NK-92 treated with Interleukin-12 subunit alpha and Interleukin-12 subunit beta, amount 100 ng/mL, for 24 hours (cell line): ENCODE data around the gene TBX5.
"Not testable (repeated sequence)": the region's sequence is repeated elsewhere in the genome, so short reads cannot be mapped to it uniquely, and the experiment has no call there.

Experiments
- DNase-seq: peaks from one replicate; lab custom pipeline; 2025; lab: John Stamatoyannopoulos, UW

The TBX5 gene

GRCh38 chr12:114371733-114372132 is 34.2 kb downstream of the TBX5 start:
- no peak for DNase-seq

- DNase-seq, result no peak
Measured at GRCh38 chr12:114371250-114371649, 34.7 kb downstream of the TBX5 start.

GRCh38 chr12:114368685-114369452 is 37.1 kb downstream of the TBX5 start:
- no peak for DNase-seq

- no peak for DNase-seq
Measured at GRCh38 chr12:114361992-114362391, 44.0 kb downstream of the TBX5 start.

GRCh38 chr12:114361545-114361944 is 44.4 kb downstream of the TBX5 start:
- no peak for DNase-seq

GRCh38 chr12:114360485-114360884 is 45.5 kb downstream of the TBX5 start:
- no peak for DNase-seq

- DNase-seq, result no peak
Measured at GRCh38 chr12:114355389-114356088, 50.4 kb downstream of the TBX5 start.

- not testable (repeated sequence) for DNase-seq
Measured at GRCh38 chr12:114349239-114349638, 56.7 kb downstream of the TBX5 start.

- no peak for DNase-seq
Measured at GRCh38 chr12:114347861-114348260, 58.1 kb downstream of the TBX5 start.

GRCh38 chr12:114344831-114345230 is 61.1 kb downstream of the TBX5 start:
- DNase-seq, result no peak

GRCh38 chr12:114344303-114344663 is 61.7 kb downstream of the TBX5 start:
- DNase-seq, result no peak

- DNase-seq, result no peak
Measured at GRCh38 chr12:114343585-114344302, 62.2 kb downstream of the TBX5 start.

- no peak for DNase-seq
Measured at GRCh38 chr12:114342656-114343055, 63.3 kb downstream of the TBX5 start.

GRCh38 chr12:114341635-114342034 is 64.3 kb downstream of the TBX5 start:
- no peak for DNase-seq

GRCh38 chr12:114340231-114340630 is 65.7 kb downstream of the TBX5 start:
- no peak for DNase-seq

- DNase-seq, result no peak
Measured at GRCh38 chr12:114339626-114340025, 66.3 kb downstream of the TBX5 start.

- DNase-seq, result no peak
Measured at GRCh38 chr12:114335607-114336006, 70.3 kb downstream of the TBX5 start.

- no peak for DNase-seq
Measured at GRCh38 chr12:114334395-114334794, 71.5 kb downstream of the TBX5 start.

- DNase-seq, result no peak
Measured at GRCh38 chr12:114328292-114328691, 77.7 kb downstream of the TBX5 start.

GRCh38 chr12:114327765-114328164 is 78.2 kb downstream of the TBX5 start:
- DNase-seq, result no peak

- DNase-seq, result no peak
Measured at GRCh38 chr12:114321524-114321923, 84.4 kb downstream of the TBX5 start.

GRCh38 chr12:114320968-114321367 is 85.0 kb downstream of the TBX5 start:
- no peak for DNase-seq

- no peak for DNase-seq
Measured at GRCh38 chr12:114320101-114320500, 85.8 kb downstream of the TBX5 start.
